Trophoblast cell (in vitro differentiated cells and primary cell): Measurements from ENCODE around the gene CCNF.
"Not testable (repeated sequence)": the region's sequence is repeated elsewhere in the genome, so short reads cannot be mapped to it uniquely, and the experiment has no call there.

ENCODE experiments used
- DNase-seq, 2 donors: peaks; one replicate each; pipeline ENCODE4 v3.0.0-alpha.2; 2016
- H2AFZ ChIP-seq: 2 replicates; pipeline ENCODE4 v1.6.1; 2013; ENCODE audit warnings: low read length, moderate library complexity, mild to moderate bottlenecking; ENCODE audit not compliant: insufficient read depth, poor library complexity
- H2AK5ac ChIP-seq: 2 replicates; pipeline ENCODE4 v1.6.1; 2013; ENCODE audit warnings: mild to moderate bottlenecking, low read length
- H2BK120ac ChIP-seq: 2 replicates; pipeline ENCODE4 v1.6.1; 2013; ENCODE audit warnings: low read length, mild to moderate bottlenecking, moderate library complexity; ENCODE audit not compliant: insufficient read depth, poor library complexity
- H2BK12ac ChIP-seq: 2 replicates; pipeline ENCODE4 v1.6.1; 2013; ENCODE audit warnings: mild to moderate bottlenecking, low read length, moderate library complexity
- H2BK5ac ChIP-seq: 2 replicates; pipeline ENCODE4 v1.6.1; 2013; ENCODE audit warnings: low read length, low read depth, moderate library complexity, mild to moderate bottlenecking; ENCODE audit not compliant: poor library complexity
- H3K14ac ChIP-seq: 2 replicates; pipeline ENCODE4 v1.6.1; 2013; ENCODE audit warnings: mild to moderate bottlenecking, low read length
- H3K18ac ChIP-seq: 2 replicates; pipeline ENCODE4 v1.6.1; 2013; ENCODE audit warnings: mild to moderate bottlenecking, low read length
- H3K23ac ChIP-seq: 2 replicates; pipeline ENCODE4 v1.6.1; 2013; ENCODE audit warnings: low read length
- H3K27ac ChIP-seq: 2 replicates; pipeline ENCODE4 v1.5.1; 2013; ENCODE audit warnings: low read depth, mild to moderate bottlenecking, inconsistent platforms, low read length, moderate library complexity
- H3K27me3 ChIP-seq: 2 replicates; pipeline ENCODE4 v1.6.1; 2013; ENCODE audit warnings: inconsistent platforms, mild to moderate bottlenecking, low read length, moderate library complexity; ENCODE audit not compliant: insufficient read depth
- H3K36me3 ChIP-seq, 2 experiments: 1 replicate in 1 of 2; 2 replicates in 1 of 2; pipeline ENCODE4 v1.6.1; 2013; ENCODE audit warnings: low read length in 2 of 2, mild to moderate bottlenecking in 2 of 2, moderate library complexity in 1 of 2; ENCODE audit not compliant: insufficient read depth in 2 of 2, control insufficient read depth in 1 of 2
- H3K4ac ChIP-seq: 2 replicates; pipeline ENCODE4 v1.6.1; 2013; ENCODE audit warnings: low read depth, mild to moderate bottlenecking, low read length, moderate library complexity
- H3K4me1 ChIP-seq, 2 experiments: 1 replicate in 1 of 2; 2 replicates in 1 of 2; pipeline ENCODE4 v1.6.1; 2013; ENCODE audit warnings: low read length in 2 of 2, mild to moderate bottlenecking in 2 of 2, moderate library complexity in 1 of 2; ENCODE audit not compliant: insufficient read depth in 2 of 2, control insufficient read depth in 1 of 2
- H3K4me2 ChIP-seq: 2 replicates; pipeline ENCODE4 v1.6.1; 2013; ENCODE audit warnings: inconsistent platforms, mild to moderate bottlenecking, low read length, moderate library complexity
- H3K4me3 ChIP-seq: 2 replicates; pipeline ENCODE4 v1.5.1; 2013; ENCODE audit warnings: mild to moderate bottlenecking, low read depth, low read length, inconsistent platforms
- H3K79me1 ChIP-seq: one replicate; pipeline ENCODE4 v1.6.1; 2013; ENCODE audit warnings: low read length
- H3K79me2 ChIP-seq: 2 replicates; pipeline ENCODE4 v1.6.1; 2013; ENCODE audit warnings: low read length, mild to moderate bottlenecking; ENCODE audit not compliant: control insufficient read depth, insufficient read depth, poor library complexity
- H3K9ac ChIP-seq: 2 replicates; pipeline ENCODE4 v1.6.1; 2013; ENCODE audit warnings: mild to moderate bottlenecking, low read length
- H3K9me3 ChIP-seq: 2 replicates; pipeline ENCODE4 v1.6.1; 2013; ENCODE audit warnings: low read depth, mild to moderate bottlenecking, control low read depth, inconsistent platforms, low read length; ENCODE audit not compliant: insufficient read depth
- H4K12ac ChIP-seq: 2 replicates; pipeline ENCODE4 v1.6.1; 2013; ENCODE audit warnings: low read depth, mild to moderate bottlenecking, low read length, moderate library complexity
- H4K8ac ChIP-seq: 2 replicates; pipeline ENCODE4 v1.6.1; 2013; ENCODE audit warnings: low read depth, mild to moderate bottlenecking, low read length, moderate library complexity
- H4K91ac ChIP-seq: one replicate; pipeline ENCODE4 v1.6.1; 2013; ENCODE audit warnings: low read depth, mild to moderate bottlenecking, low read length, moderate library complexity
- WGBS: extraction: QIAGEN DNeasy Blood & Tissue Kit; methylation state at CpG from one replicate; pipeline ENCODE4 v1.1.7; 2013; ENCODE audit warnings: missing lambda C conversion rate; ENCODE audit not compliant: insufficient read length, insufficient coverage; ENCODE audit errors: extremely low coverage; 5-methylcytosine and 5-hydroxymethylcytosine counted together

The CCNF gene

DNA sequence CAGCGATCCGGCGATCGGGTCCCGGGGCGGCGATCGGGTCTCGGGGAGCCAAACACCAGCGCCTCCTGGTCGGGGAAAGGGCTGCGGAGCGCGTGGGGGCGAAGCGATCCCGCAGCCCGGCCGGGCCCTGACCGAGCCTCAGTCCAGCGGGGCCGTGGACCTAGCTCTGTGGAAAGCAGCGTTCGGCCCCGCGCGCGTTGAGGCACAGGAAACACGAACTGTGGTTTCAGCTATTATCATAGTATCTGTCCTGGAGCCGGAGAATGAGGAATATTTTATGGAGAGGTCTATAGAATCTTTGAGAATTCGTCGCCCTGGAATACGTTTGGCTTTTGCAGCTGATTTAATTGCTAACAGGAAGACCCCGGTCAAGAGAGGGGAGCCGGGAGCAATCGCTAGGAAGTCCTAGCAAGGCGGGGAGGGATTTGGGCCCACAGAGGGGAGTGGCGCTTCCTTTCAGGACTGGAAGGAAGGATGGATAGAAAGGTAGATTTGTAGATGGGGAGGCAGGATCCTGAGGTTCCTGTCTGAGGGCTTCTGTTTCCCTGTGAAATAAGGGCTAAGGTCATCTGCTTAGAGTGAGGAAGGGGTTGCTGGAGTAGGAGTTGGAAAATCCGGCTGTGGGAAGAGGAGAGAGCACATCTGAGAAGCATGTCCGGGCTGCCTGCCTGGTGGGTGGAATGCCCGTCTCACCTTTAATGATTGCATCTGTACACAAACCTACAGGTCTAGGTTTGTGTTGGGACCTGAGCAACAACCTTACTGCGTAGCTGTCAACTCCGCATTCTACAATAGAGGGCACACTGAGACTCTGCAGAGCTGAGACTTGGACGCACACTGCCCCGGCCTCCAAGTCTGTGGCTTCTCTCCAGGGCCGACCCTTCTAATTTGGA, 770 bp downstream of the CCNF start:
- Histone ChIP-seq H3K27ac (peak overlapping the region; percentile 19), H3K14ac (peak overlapping the region; percentile 93), H3K4ac (peak overlapping the region; percentile 89), H3K23ac (no peak overlapping the region), H3K18ac (peak overlapping the region; percentile 94), H3K4me2 (peak overlapping the region; percentile 77), H3K9me3 (peaks cover 1% of the 10 kb centered on the region), H3K79me1 (peaks cover 10% of the 10 kb centered on the region), H3K9ac (peak overlapping the region; percentile 88), H3K27me3 (no peaks in the 10 kb centered on the region), H2BK12ac (no peak overlapping the region), H2BK120ac (peak overlapping the region; percentile 85), H3K36me3 (peaks cover 23 to 24% of the 10 kb centered on the region in 2 experiments), H2BK5ac (peak overlapping the region; percentile 80), H3K4me1 (peaks cover 7 to 16% of the 10 kb centered on the region in 2 experiments), H2AK5ac (no peak overlapping the region), H3K79me2 (peaks cover 11% of the 10 kb centered on the region), H3K4me3 (peak overlapping the region; percentile 97), H4K12ac (peak overlapping the region; percentile 87), H4K91ac (peak overlapping the region; percentile 87), H2AFZ (peak overlapping the region; percentile 74), H4K8ac (peak overlapping the region; percentile 86)
- DNase-seq: peak; percentile 43 to 68
- no CpG with 5 or more reads among the region's 46 CpGs for WGBS

DNA sequence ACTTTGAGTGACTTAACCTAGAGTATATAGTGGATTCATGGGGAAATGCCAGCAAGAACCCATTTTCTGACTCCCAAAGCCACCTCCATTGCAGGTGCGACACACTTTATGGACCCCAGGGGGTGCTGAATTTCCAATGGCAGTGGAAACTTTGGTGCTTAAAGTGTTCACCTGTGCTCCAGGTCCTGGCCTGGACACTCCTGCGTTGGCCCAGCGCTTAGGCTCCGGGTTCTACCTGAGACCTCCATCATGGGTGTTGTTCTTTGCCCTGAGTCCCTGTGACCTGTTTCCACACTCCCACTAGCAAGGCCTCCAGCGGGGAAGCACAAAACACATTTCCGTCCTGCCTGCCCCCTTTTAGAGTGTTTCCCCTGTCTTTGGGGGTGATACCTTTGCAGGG, 3.0 kb downstream of the CCNF start:
- Histone ChIP-seq H2BK12ac (no peak overlapping the region), H3K9me3 (no peaks in the 10 kb centered on the region), H3K4me3 (no peak overlapping the region), H2BK5ac (no peak overlapping the region), H4K91ac (no peak overlapping the region), H3K27ac (no peak overlapping the region), H3K27me3 (no peaks in the 10 kb centered on the region), H3K36me3 (peaks cover 40 to 43% of the 10 kb centered on the region in 2 experiments), H3K79me2 (peaks cover 11% of the 10 kb centered on the region), H3K18ac (no peak overlapping the region), H3K4me2 (no peak overlapping the region), H3K4ac (no peak overlapping the region), H3K4me1 (peaks cover 7 to 16% of the 10 kb centered on the region in 2 experiments), H3K79me1 (peaks cover 10% of the 10 kb centered on the region), H3K14ac (no peak overlapping the region), H3K23ac (no peak overlapping the region), H2BK120ac (no peak overlapping the region), H2AFZ (no peak overlapping the region), H4K12ac (no peak overlapping the region), H4K8ac (no peak overlapping the region), H2AK5ac (no peak overlapping the region), H3K9ac (no peak overlapping the region)
- no CpG with 5 or more reads among the region's 6 CpGs for WGBS
- peak in 1 of 2 donors; percentile 12 for DNase-seq

DNA sequence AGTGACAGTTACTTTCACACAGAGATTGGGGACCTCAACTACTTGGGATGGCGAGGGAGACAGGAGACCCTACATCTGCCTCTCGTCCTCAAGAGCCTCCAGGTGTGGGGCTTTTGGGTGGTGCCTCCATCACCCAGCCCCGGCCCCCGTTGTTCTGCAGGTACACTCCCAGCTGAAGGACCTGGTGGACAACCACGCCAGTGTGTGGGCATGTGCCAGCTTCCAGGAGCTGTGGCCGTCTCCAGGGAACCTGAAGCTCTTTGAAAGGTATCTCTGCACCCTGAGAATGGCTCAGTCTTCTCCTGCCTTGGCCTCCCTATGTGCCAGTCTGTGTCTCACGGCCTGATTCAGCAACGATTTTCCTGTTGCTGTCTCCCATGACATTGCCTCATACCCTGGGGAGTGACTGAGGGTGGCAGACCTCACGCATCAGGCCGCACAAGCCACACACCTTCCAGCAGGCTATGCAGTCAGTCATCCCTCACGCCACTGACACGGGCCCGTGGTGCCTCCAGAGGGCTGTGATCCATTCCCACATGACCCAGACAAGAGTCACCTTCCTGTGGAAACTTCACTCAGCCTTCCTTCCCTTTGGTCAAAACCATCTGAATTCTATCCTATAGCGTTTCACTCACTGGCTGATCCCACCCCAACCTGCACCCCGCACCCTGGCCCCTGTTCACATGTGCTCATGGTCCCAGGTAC, 3.7 kb downstream of the CCNF start:
- Histone ChIP-seq H3K79me2 (peaks cover 11% of the 10 kb centered on the region), H3K79me1 (peaks cover 10% of the 10 kb centered on the region), H2AFZ (no peak overlapping the region), H3K36me3 (peaks cover 46 to 48% of the 10 kb centered on the region in 2 experiments), H3K27me3 (no peaks in the 10 kb centered on the region), H3K14ac (no peak overlapping the region), H3K4ac (no peak overlapping the region), H4K12ac (no peak overlapping the region), H3K4me3 (no peak overlapping the region), H2BK5ac (no peak overlapping the region), H3K4me2 (no peak overlapping the region), H4K91ac (no peak overlapping the region), H2BK12ac (no peak overlapping the region), H2AK5ac (no peak overlapping the region), H3K18ac (no peak overlapping the region), H2BK120ac (no peak overlapping the region), H4K8ac (no peak overlapping the region), H3K9ac (no peak overlapping the region), H3K4me1 (peaks cover 7 to 16% of the 10 kb centered on the region in 2 experiments), H3K9me3 (no peaks in the 10 kb centered on the region), H3K23ac (no peak overlapping the region), H3K27ac (no peak overlapping the region)
- WGBS: no CpG with 5 or more reads among the region's 15 CpGs
- DNase-seq: no peak

DNA sequence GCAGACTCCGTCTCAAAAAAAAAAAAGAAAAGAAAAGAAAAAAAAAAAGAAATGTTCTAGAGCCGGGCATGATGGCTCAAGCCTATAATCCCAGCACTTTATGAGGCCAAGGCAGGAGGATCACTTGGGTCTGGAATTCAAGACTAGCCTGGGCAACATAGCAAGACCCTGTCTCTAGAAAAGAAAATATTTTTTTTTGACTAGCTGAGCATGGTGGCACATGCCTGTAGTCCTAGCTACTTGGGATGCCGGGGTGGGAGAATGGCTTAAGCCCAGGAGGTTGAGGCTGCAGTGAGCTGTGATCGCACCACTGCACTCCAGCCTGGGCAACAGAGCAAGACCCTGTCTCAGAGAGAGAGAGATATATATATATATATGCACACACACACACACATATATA, 6.0 kb downstream of the CCNF start:
- H3K4me3 ChIP-seq, H4K91ac ChIP-seq, DNase-seq, H3K9me3 ChIP-seq, H4K8ac ChIP-seq, H2BK120ac ChIP-seq, H4K12ac ChIP-seq, H3K18ac ChIP-seq, H2AK5ac ChIP-seq, H3K79me2 ChIP-seq, H3K23ac ChIP-seq, H3K27ac ChIP-seq, H3K4me2 ChIP-seq, H3K9ac ChIP-seq, H3K4me1 ChIP-seq, H3K27me3 ChIP-seq, H2AFZ ChIP-seq, H3K4ac ChIP-seq, H3K79me1 ChIP-seq, H3K14ac ChIP-seq, H2BK12ac ChIP-seq, H2BK5ac ChIP-seq: not testable (repeated sequence)
- H3K36me3 ChIP-seq: peaks cover 66 to 70% of the 10 kb centered on the region in 2 experiments
- no CpG with 5 or more reads among the region's 4 CpGs for WGBS
